ENCODE data around the gene CAMKMT.

The CAMKMT gene

DNA sequence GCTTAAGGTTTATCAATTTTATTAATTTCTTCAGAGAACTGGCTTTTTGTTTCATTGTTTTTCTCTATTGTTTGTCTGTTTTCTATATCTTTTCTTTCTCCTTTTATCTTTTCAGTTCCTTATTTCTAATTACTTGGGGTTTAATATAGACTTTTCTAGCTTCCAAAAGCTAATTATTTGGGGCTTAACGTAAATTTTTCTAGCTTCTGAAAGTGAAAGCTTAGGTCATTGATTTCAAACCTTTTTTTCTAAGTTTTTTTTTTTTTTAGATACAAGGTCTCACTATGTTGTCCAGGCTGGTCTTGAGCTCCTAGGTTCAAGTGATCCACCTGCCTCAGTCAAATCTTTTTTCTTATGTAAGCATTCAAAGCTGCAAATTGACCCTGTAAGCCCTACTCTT, 266.6 kb downstream of the CAMKMT start:
- Histone ChIP-seq H3K4me2 (ENCODE audit: low read length) (no peak overlapping the region), H3K36me3 (ENCODE audit: insufficient read depth, low read length) (no peaks in the 10 kb centered on the region), H3K4me1 (ENCODE audit: insufficient read depth, low read length, severe bottlenecking) (no peaks in the 10 kb centered on the region), H2AFZ (ENCODE audit: low read length) (no peak overlapping the region), H3K9me3 (ENCODE audit: low read length) (peaks cover 6% of the 10 kb centered on the region), H4K20me1 (ENCODE audit: insufficient read depth, low read length) (no peaks in the 10 kb centered on the region), H3K27ac (ENCODE audit: low read depth, low read length, poor library complexity, severe bottlenecking) (no peak overlapping the region), H3F3A (ENCODE audit: insufficient read depth, low read length) (no peaks in the 10 kb centered on the region), H3K9me2 (ENCODE audit: low read depth, low read length) (no peaks in the 10 kb centered on the region), H3K79me2 (ENCODE audit: insufficient read depth, low read length) (no peaks in the 10 kb centered on the region), H3K27me3 (ENCODE audit: insufficient read depth, low read length) (no peaks in the 10 kb centered on the region), H3K4me3 (ENCODE audit: low read depth, low read length, poor library complexity, severe bottlenecking) (no peak overlapping the region), H3K9ac (ENCODE audit: low read length) (no peak overlapping the region)
- TF ChIP-seq EZH2 (IDR thresholded peaks at IDR 0.05; ENCODE audit: borderline replicate concordance, low read length) = no peak
- TF ChIP-seq, protein P1, sequence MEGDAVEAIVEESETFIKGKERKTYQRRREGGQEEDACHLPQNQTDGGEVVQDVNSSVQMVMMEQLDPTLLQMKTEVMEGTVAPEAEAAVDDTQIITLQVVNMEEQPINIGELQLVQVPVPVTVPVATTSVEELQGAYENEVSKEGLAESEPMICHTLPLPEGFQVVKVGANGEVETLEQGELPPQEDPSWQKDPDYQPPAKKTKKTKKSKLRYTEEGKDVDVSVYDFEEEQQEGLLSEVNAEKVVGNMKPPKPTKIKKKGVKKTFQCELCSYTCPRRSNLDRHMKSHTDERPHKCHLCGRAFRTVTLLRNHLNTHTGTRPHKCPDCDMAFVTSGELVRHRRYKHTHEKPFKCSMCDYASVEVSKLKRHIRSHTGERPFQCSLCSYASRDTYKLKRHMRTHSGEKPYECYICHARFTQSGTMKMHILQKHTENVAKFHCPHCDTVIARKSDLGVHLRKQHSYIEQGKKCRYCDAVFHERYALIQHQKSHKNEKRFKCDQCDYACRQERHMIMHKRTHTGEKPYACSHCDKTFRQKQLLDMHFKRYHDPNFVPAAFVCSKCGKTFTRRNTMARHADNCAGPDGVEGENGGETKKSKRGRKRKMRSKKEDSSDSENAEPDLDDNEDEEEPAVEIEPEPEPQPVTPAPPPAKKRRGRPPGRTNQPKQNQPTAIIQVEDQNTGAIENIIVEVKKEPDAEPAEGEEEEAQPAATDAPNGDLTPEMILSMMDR (IDR thresholded peaks at IDR 0.05; ENCODE audit: low read length) = no peak

DNA sequence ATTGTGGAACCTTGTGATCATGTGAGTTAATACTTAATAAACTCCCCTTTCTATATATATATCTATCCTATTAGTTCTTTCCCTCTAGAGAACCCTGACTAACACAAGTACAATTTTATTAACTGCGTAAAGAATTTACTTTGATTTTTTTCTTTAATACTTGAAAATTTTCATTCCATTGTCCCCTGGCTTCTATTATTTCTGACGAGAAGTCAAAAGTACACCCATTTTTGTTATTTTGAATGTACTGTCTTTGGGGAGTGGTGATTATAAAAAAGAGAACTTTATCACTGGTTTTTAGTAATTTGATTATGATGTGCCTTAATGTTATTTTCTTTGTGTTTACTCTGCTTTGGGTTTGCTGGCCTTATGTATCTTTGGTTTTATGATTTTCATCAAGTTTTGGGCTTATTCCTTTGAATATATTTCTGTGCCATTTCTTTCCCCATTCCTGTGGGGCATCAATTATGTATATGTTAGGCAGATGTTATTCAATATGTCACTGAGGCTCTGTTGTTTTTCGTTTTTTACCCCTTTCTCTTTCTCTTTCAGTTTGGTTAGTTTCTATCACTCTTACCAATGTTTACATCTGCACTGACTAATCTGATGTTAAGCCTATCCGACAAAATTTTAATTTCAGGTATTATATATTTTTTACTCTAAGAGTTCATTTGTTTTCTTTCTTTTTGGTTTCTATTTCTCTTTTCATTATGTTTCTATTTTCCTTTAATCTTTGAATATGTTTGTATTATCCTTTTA, 271.4 kb downstream of the CAMKMT start:
- Histone ChIP-seq H3K4me1 (ENCODE audit: insufficient read depth, low read length, severe bottlenecking) (no peaks in the 10 kb centered on the region), H3K79me2 (ENCODE audit: insufficient read depth, low read length) (no peaks in the 10 kb centered on the region), H2AFZ (ENCODE audit: low read length) (no peak overlapping the region), H3K9me2 (ENCODE audit: low read depth, low read length) (no peaks in the 10 kb centered on the region), H3K36me3 (ENCODE audit: insufficient read depth, low read length) (no peaks in the 10 kb centered on the region), H3F3A (ENCODE audit: insufficient read depth, low read length) (no peaks in the 10 kb centered on the region), H3K4me3 (ENCODE audit: low read depth, low read length, poor library complexity, severe bottlenecking) (no peak overlapping the region), H3K9me3 (ENCODE audit: low read length) (peaks cover 6% of the 10 kb centered on the region), H3K9ac (ENCODE audit: low read length) (no peak overlapping the region), H4K20me1 (ENCODE audit: insufficient read depth, low read length) (no peaks in the 10 kb centered on the region), H3K27me3 (ENCODE audit: insufficient read depth, low read length) (no peaks in the 10 kb centered on the region), H3K4me2 (ENCODE audit: low read length) (no peak overlapping the region), H3K27ac (ENCODE audit: low read depth, low read length, poor library complexity, severe bottlenecking) (no peak overlapping the region)
- no peak for TF ChIP-seq EZH2 (IDR thresholded peaks at IDR 0.05; ENCODE audit: borderline replicate concordance, low read length)
- TF ChIP-seq, protein P1 (IDR thresholded peaks at IDR 0.05; ENCODE audit: low read length) = no peak

DNA sequence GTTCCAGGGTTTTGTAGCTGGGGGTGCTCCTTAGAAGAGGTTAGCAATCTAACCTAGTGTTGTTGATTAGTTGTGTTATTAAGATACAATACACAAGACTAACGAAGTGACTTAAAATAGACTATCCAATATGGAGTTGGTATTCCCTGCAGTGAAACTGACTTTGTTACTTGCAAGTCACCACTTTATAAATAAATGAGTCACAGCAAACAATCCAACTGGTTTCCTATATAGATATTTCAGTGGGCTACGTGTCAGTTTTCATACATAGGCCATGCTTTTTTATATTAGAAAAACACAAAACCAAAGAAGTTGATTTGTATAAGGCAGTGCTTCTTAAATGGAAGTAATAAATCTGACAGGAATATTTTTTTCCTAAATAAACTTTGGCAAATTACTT, 274.0 kb downstream of the CAMKMT start:
- H3K9me3 ChIP-seq (ENCODE audit: low read length) = peaks cover 6% of the 10 kb centered on the region
- H3K4me2 ChIP-seq (ENCODE audit: low read length) = no peak overlapping the region
- H3K27ac ChIP-seq (ENCODE audit: low read depth, low read length, poor library complexity, severe bottlenecking) = no peak overlapping the region
- H3F3A ChIP-seq (ENCODE audit: insufficient read depth, low read length) = no peaks in the 10 kb centered on the region
- H3K9ac ChIP-seq (ENCODE audit: low read length) = no peak overlapping the region
- H3K27me3 ChIP-seq (ENCODE audit: insufficient read depth, low read length) = no peaks in the 10 kb centered on the region
- H3K4me1 ChIP-seq (ENCODE audit: insufficient read depth, low read length, severe bottlenecking) = no peaks in the 10 kb centered on the region
- H3K4me3 ChIP-seq (ENCODE audit: low read depth, low read length, poor library complexity, severe bottlenecking) = no peak overlapping the region
- H2AFZ ChIP-seq (ENCODE audit: low read length) = no peak overlapping the region
- no peaks in the 10 kb centered on the region for H4K20me1 ChIP-seq (ENCODE audit: insufficient read depth, low read length)
- no peaks in the 10 kb centered on the region for H3K79me2 ChIP-seq (ENCODE audit: insufficient read depth, low read length)
- TF ChIP-seq, protein P1 (IDR thresholded peaks at IDR 0.05; ENCODE audit: low read length) = no peak
- no peak for TF ChIP-seq EZH2 (IDR thresholded peaks at IDR 0.05; ENCODE audit: borderline replicate concordance, low read length)
- H3K9me2 ChIP-seq (ENCODE audit: low read depth, low read length) = no peaks in the 10 kb centered on the region
- H3K36me3 ChIP-seq (ENCODE audit: insufficient read depth, low read length) = no peaks in the 10 kb centered on the region
